H9 (cell line): Measurements from ENCODE around the gene LIG3. TPM values are rescaled to one million over a fixed set of nuclear protein-coding genes. Genes with fewer than 3 reads are reported as not detected.

ENCODE experiments used
- DNase-seq: peaks from one replicate; pipeline ENCODE4 v3.0.0-alpha.2; 2017
- H2AFZ ChIP-seq: one replicate; pipeline ENCODE4 v1.6.1; 2013; ENCODE audit warnings: mild to moderate bottlenecking, low read length, control low read depth, moderate library complexity
- H2AK5ac ChIP-seq: 2 replicates; pipeline ENCODE4 v1.6.1; 2013; ENCODE audit warnings: low read length, control low read depth, mixed read lengths; ENCODE audit not compliant: insufficient read length
- H2BK120ac ChIP-seq: one replicate; pipeline ENCODE4 v1.6.1; 2013; ENCODE audit warnings: low read depth, mild to moderate bottlenecking, low read length, control low read depth, inconsistent platforms; ENCODE audit not compliant: poor library complexity, severe bottlenecking
- H2BK12ac ChIP-seq: 2 replicates; pipeline ENCODE4 v1.6.1; 2013; ENCODE audit warnings: low read length, control low read depth, mixed read lengths, low read depth; ENCODE audit not compliant: insufficient read length
- H2BK15ac ChIP-seq: 2 replicates; pipeline ENCODE4 v1.6.1; 2013; ENCODE audit warnings: low read depth, low read length, control low read depth
- H2BK20ac ChIP-seq: one replicate; pipeline ENCODE4 v1.6.1; 2013; ENCODE audit warnings: low read depth, mild to moderate bottlenecking, low read length, control low read depth, inconsistent platforms; ENCODE audit not compliant: poor library complexity, severe bottlenecking
- H2BK5ac ChIP-seq: 2 replicates; pipeline ENCODE4 v1.6.1; 2013; ENCODE audit warnings: low read length, control low read depth, mixed read lengths; ENCODE audit not compliant: insufficient read length
- H3K14ac ChIP-seq: 2 replicates; pipeline ENCODE4 v1.6.1; 2013; ENCODE audit warnings: low read length, control low read depth; ENCODE audit not compliant: insufficient read depth
- H3K18ac ChIP-seq: 2 replicates; pipeline ENCODE4 v1.6.1; 2013; ENCODE audit warnings: low read depth, mild to moderate bottlenecking, mixed read lengths, low read length, control low read depth; ENCODE audit not compliant: insufficient read length
- H3K23ac ChIP-seq: 2 replicates; pipeline ENCODE4 v1.6.1; 2013; ENCODE audit warnings: low read length, control low read depth, mixed read lengths, low read depth; ENCODE audit not compliant: insufficient read length
- H3K23me2 ChIP-seq: 2 replicates; pipeline ENCODE4 v1.6.1; 2013; ENCODE audit warnings: low read depth, mild to moderate bottlenecking, mixed read lengths, low read length, control low read depth; ENCODE audit not compliant: insufficient read length, poor library complexity, severe bottlenecking
- H3K27ac ChIP-seq: 2 replicates; pipeline ENCODE4 v1.5.1; 2013; ENCODE audit warnings: low read length, control low read depth, mixed read lengths, low read depth; ENCODE audit not compliant: insufficient read length
- H3K27me3 ChIP-seq: 2 replicates; pipeline ENCODE4 v1.6.1; 2013; ENCODE audit warnings: low read length, control low read depth, inconsistent platforms; ENCODE audit not compliant: insufficient read depth
- H3K4ac ChIP-seq: 2 replicates; pipeline ENCODE4 v1.6.1; 2013; ENCODE audit warnings: low read depth, mild to moderate bottlenecking, control low read depth, inconsistent platforms, low read length, moderate library complexity
- H3K4me1 ChIP-seq: 2 replicates; pipeline ENCODE4 v1.6.1; 2013; ENCODE audit warnings: low read length, control low read depth, inconsistent platforms; ENCODE audit not compliant: insufficient read depth
- H3K4me2 ChIP-seq: 2 replicates; pipeline ENCODE4 v1.6.1; 2013; ENCODE audit warnings: low read length, control low read depth, mixed read lengths; ENCODE audit not compliant: insufficient read length, insufficient read depth
- H3K56ac ChIP-seq: 2 replicates; pipeline ENCODE4 v1.6.1; 2013; ENCODE audit warnings: low read depth, mild to moderate bottlenecking, mixed read lengths, low read length, control low read depth; ENCODE audit not compliant: insufficient read length
- H3K79me1 ChIP-seq: 2 replicates; pipeline ENCODE4 v1.6.1; 2013; ENCODE audit warnings: low read depth, mild to moderate bottlenecking, moderate library complexity, low read length, control low read depth, inconsistent platforms; ENCODE audit not compliant: insufficient read depth, poor library complexity, severe bottlenecking
- H3K79me2 ChIP-seq: 2 replicates; pipeline ENCODE4 v1.6.1; 2013; ENCODE audit warnings: low read length, control low read depth, inconsistent platforms; ENCODE audit not compliant: insufficient read depth
- H3K9ac ChIP-seq: 2 replicates; pipeline ENCODE4 v1.6.1; 2013; ENCODE audit warnings: low read length, control low read depth, mixed read lengths; ENCODE audit not compliant: insufficient read length; ENCODE audit errors: extremely low read depth
- H3K9me3 ChIP-seq: one replicate; pipeline ENCODE4 v1.6.1; 2013; ENCODE audit warnings: low read depth, low read length, inconsistent platforms; ENCODE audit not compliant: control insufficient read depth
- H3T11ph ChIP-seq: one replicate; pipeline ENCODE4 v1.6.1; 2013; ENCODE audit warnings: mild to moderate bottlenecking, low read length, control low read depth, inconsistent platforms
- H4K20me1 ChIP-seq: one replicate; pipeline ENCODE4 v1.6.1; 2013; ENCODE audit not compliant: control insufficient read depth, insufficient read length, insufficient read depth
- H4K5ac ChIP-seq: 2 replicates; pipeline ENCODE4 v1.6.1; 2013; ENCODE audit warnings: low read depth, mild to moderate bottlenecking, mixed read lengths, low read length, control low read depth; ENCODE audit not compliant: insufficient read length
- H4K8ac ChIP-seq: replicated peaks from 2 replicates; pipeline ENCODE4 v1.6.1; 2013; ENCODE audit warnings: low read length, control low read depth, mixed read lengths, low read depth; ENCODE audit not compliant: insufficient read length
- H4K91ac ChIP-seq: 2 replicates; pipeline ENCODE4 v1.6.1; 2013; ENCODE audit warnings: low read depth, mild to moderate bottlenecking, moderate library complexity, mixed read lengths, low read length, control low read depth; ENCODE audit not compliant: insufficient read length
- H3K27ac Mint-ChIP-seq, 3 experiments: 2 replicates in 2 of 3; 3 replicates in 1 of 3; pipeline ENCODE4 v1.8.0; 2020 to 2021; ENCODE audit warnings: mixed read lengths in 3 of 3, mild to moderate bottlenecking in 1 of 3, moderate library complexity in 1 of 3
- H3K27me3 Mint-ChIP-seq: 2 replicates; pipeline ENCODE4 v1.8.0; 2021; ENCODE audit warnings: low read depth, mild to moderate bottlenecking, moderate library complexity, mixed read lengths
- H3K36me3 Mint-ChIP-seq, 3 experiments: 2 replicates in 2 of 3; 3 replicates in 1 of 3; pipeline ENCODE4 v1.8.0; 2020 to 2021; ENCODE audit warnings: low read depth in 3 of 3, mixed read lengths in 3 of 3; ENCODE audit not compliant: insufficient read depth in 1 of 3
- H3K4me1 Mint-ChIP-seq, 2 experiments: 2 replicates each; pipeline ENCODE4 v1.8.0; 2020; ENCODE audit warnings: mixed read lengths in 2 of 2
- H3K4me3 Mint-ChIP-seq, 2 experiments: 2 replicates in 1 of 2; 3 replicates in 1 of 2; pipeline ENCODE4 v1.8.0; 2020 to 2021; ENCODE audit warnings: mild to moderate bottlenecking in 2 of 2, mixed read lengths in 2 of 2, moderate library complexity in 1 of 2
- H3K9me3 Mint-ChIP-seq, 2 experiments: 2 replicates in 1 of 2; 3 replicates in 1 of 2; pipeline ENCODE4 v1.8.0; 2020; ENCODE audit warnings: mild to moderate bottlenecking in 2 of 2, mixed read lengths in 2 of 2, moderate library complexity in 1 of 2
- CTCF ChIP-seq: fragments of 200-600 bp; sonication (generic); conservative IDR thresholded peaks from 3 replicates; pipeline ENCODE4 v1.8.0; 2021; ENCODE audit warnings: antibody characterized with exemption, mild to moderate bottlenecking
- WGBS: extraction: QIAGEN DNeasy Blood & Tissue Kit; methylation state at CpG from one replicate; pipeline ENCODE4 v1.1.7; 2013; ENCODE audit warnings: missing lambda C conversion rate, low lambda C conversion rate, mixed read lengths; ENCODE audit not compliant: insufficient read length; ENCODE audit errors: extremely low coverage; 5-methylcytosine and 5-hydroxymethylcytosine counted together
- total RNA-seq: library from RNA; stranded (reverse); gene quantifications from 2 replicates; pipeline ENCODE4 v1.2.1, GENCODE V29; 2021

LIG3 gene
- total RNA-seq, 1 experiment from 2014 or later, result 96.0 TPM

- Histone ChIP-seq H3K4ac (no peak overlapping the region), H3K56ac (no peak overlapping the region), H3K14ac (no peak overlapping the region), H3K27ac (no peak overlapping the region), H4K5ac (no peak overlapping the region), H3K23me2 (no peaks in the 10 kb centered on the region), H3K9ac (no peak overlapping the region), H2BK5ac (no peak overlapping the region), H3K27me3 (no peaks in the 10 kb centered on the region), H3K79me2 (no peaks in the 10 kb centered on the region), H4K20me1 (no peaks in the 10 kb centered on the region), H2AK5ac (no peak overlapping the region), H4K91ac (no peak overlapping the region), H2BK12ac (no peak overlapping the region), H3K4me1 (peaks cover 5% of the 10 kb centered on the region; the same call in 1 of the 2 replicates), H2BK15ac (no peak overlapping the region), H2AFZ (no peak overlapping the region), H3K4me2 (no peak overlapping the region), H3K79me1 (no peaks in the 10 kb centered on the region), H3K9me3 (no peaks in the 10 kb centered on the region), H4K8ac (no peak overlapping the region), H3K18ac (no peak overlapping the region), H2BK20ac (no peak overlapping the region), H3T11ph (no peak overlapping the region), H2BK120ac (no peak overlapping the region), H3K23ac (no peak overlapping the region)
- WGBS, result no CpG with 5 or more reads among the region's 5 CpGs
- DNase-seq, result no peak
- Mint-ChIP-seq H3K36me3 (peaks cover 17 to 27% (median 25%) of the 10 kb centered on the region in 3 experiments; a peak in 6 of 7 replicates), H3K4me1 (peaks cover 16 to 21% of the 10 kb centered on the region in 2 experiments), H3K27ac (peak overlapping the region; percentile 0 to 66 (median 66); a peak in 4 of 7 replicates), H3K4me3 (no peak overlapping the region), H3K27me3 (no peaks in the 10 kb centered on the region), H3K9me3 (no peaks in the 10 kb centered on the region)
- no peak for TF ChIP-seq CTCF
These were observed 31.4 kb downstream of the LIG3 start for GRCh38 chr17:35011671-35012216.
